HepG2 (cell line): ENCODE measurements around the gene CAMSAP2. TPM values are rescaled to one million over a fixed set of nuclear protein-coding genes. Genes with fewer than 3 reads are reported as not detected.

Experiments used
- ATF3 ChIP-seq: sonication (generic); formaldehyde crosslinking; IDR thresholded peaks from 2 replicates; pipeline ENCODE4 v1.4.0; 2020; ENCODE audit warnings: missing genetic modification reagents
- BRCA1 ChIP-seq: sonication (generic); formaldehyde crosslinking; IDR thresholded peaks from 2 replicates; pipeline ENCODE4 v1.4.0; 2020; ENCODE audit warnings: missing genetic modification reagents
- DDIT3 ChIP-seq: sonication (generic); formaldehyde crosslinking; IDR thresholded peaks from 2 replicates; pipeline ENCODE4 v1.4.0; 2020; ENCODE audit warnings: mild to moderate bottlenecking, missing genetic modification reagents
- FOXP4 ChIP-seq: sonication (generic); formaldehyde crosslinking; IDR thresholded peaks from 2 replicates; pipeline ENCODE4 v1.4.0; 2020; ENCODE audit warnings: missing genetic modification reagents
- HIVEP1 ChIP-seq: sonication (generic); formaldehyde crosslinking; IDR thresholded peaks from 2 replicates; pipeline ENCODE4 v1.4.0; 2020; ENCODE audit warnings: mild to moderate bottlenecking, missing genetic modification reagents
- HMG20B ChIP-seq: conservative IDR thresholded peaks from 2 replicates; pipeline ENCODE4 v1.6.1; 2016; ENCODE audit warnings: missing genetic modification reagents, missing compliant biosample characterization
- HNRNPK ChIP-seq: fragments of 200-400 bp; formaldehyde crosslinking; IDR thresholded peaks from 2 replicates; pipeline ENCODE4 v1.6.1; 2018; ENCODE audit warnings: low read length, low read depth, moderate library complexity, mild to moderate bottlenecking; ENCODE audit not compliant: poor library complexity, severe bottlenecking
- PCBP1 ChIP-seq: fragments of 200-400 bp; formaldehyde crosslinking; IDR thresholded peaks from 2 replicates; pipeline ENCODE4 v1.6.1; 2017; ENCODE audit warnings: mild to moderate bottlenecking, low read depth, low read length, borderline replicate concordance
- RORA ChIP-seq: sonication (generic); formaldehyde crosslinking; IDR thresholded peaks from 2 replicates; pipeline ENCODE4 v1.5.0; 2020; ENCODE audit warnings: mild to moderate bottlenecking, missing genetic modification reagents, moderate library complexity
- SIN3A ChIP-seq: IDR thresholded peaks from 2 replicates; pipeline ENCODE4 v1.6.1; 2011; ENCODE audit warnings: low read depth, mild to moderate bottlenecking, control low read depth, low read length, borderline replicate concordance
- SKIL ChIP-seq: sonication (generic); formaldehyde crosslinking; IDR thresholded peaks from 2 replicates; pipeline ENCODE4 v1.8.0; 2022; ENCODE audit warnings: missing genetic modification reagents, mild to moderate bottlenecking, moderate library complexity, borderline replicate concordance
- SRY ChIP-seq: sonication (generic); formaldehyde crosslinking; IDR thresholded peaks from 2 replicates; pipeline ENCODE4 v1.8.0; 2022; ENCODE audit warnings: mild to moderate bottlenecking, missing genetic modification reagents
- ZNF274 ChIP-seq: sonication (generic); formaldehyde crosslinking; IDR thresholded peaks from 2 replicates; pipeline ENCODE4 v1.5.1; 2020; ENCODE audit warnings: mild to moderate bottlenecking, missing genetic modification reagents
- ZNF281 ChIP-seq: sonication (generic); formaldehyde crosslinking; IDR thresholded peaks from 2 replicates; pipeline ENCODE4 v1.4.0; 2020; ENCODE audit warnings: missing genetic modification reagents, borderline replicate concordance
- ZNF460 ChIP-seq: sonication (generic); formaldehyde crosslinking; IDR thresholded peaks from 2 replicates; pipeline ENCODE4 v1.5.1; 2020; ENCODE audit warnings: missing genetic modification reagents, mild to moderate bottlenecking, borderline replicate concordance
- ZNF549 ChIP-seq: sonication (generic); formaldehyde crosslinking; IDR thresholded peaks from 2 replicates; pipeline ENCODE4 v1.5.0; 2020; ENCODE audit warnings: missing genetic modification reagents
- ZNF569 ChIP-seq: sonication (generic); formaldehyde crosslinking; IDR thresholded peaks from 2 replicates; pipeline ENCODE4 v1.5.0; 2020; ENCODE audit warnings: mild to moderate bottlenecking, missing genetic modification reagents, moderate library complexity, borderline replicate concordance
- ZNF577 ChIP-seq: sonication (generic); formaldehyde crosslinking; IDR thresholded peaks from 2 replicates; pipeline ENCODE4 v1.4.0; 2020; ENCODE audit warnings: mild to moderate bottlenecking, low read depth, missing genetic modification reagents, borderline replicate concordance
- ZNF639 ChIP-seq: conservative IDR thresholded peaks from 2 replicates; pipeline ENCODE4 v1.6.1; 2018; ENCODE audit warnings: missing genetic modification reagents
- ZNF7 ChIP-seq: IDR thresholded peaks from 2 replicates; pipeline ENCODE4 v1.6.1; 2016; ENCODE audit warnings: missing biosample characterization, missing genetic modification reagents
- ZZZ3 ChIP-seq: sonication (generic); formaldehyde crosslinking; IDR thresholded peaks from 2 replicates; pipeline ENCODE4 v1.4.0; 2020; ENCODE audit warnings: missing genetic modification reagents, mild to moderate bottlenecking, borderline replicate concordance
- polyA plus RNA-seq, 8 experiments: library from polyadenylated mRNA; depleted of rRNA in 3 of 8; stranded (reverse) in 7 of 8; unstranded in 1 of 8; fragments of >200 nt; fragmentation: Illumina TruSeq in 4 of 8; extraction: Trizol in 4 of 8; gene quantifications; 2 replicates each; pipeline versions ENCODE4 v1.2.1 to v1.2.3, GENCODE V29; 2011 to 2016; ENCODE audit warnings: low read depth in 4 of 8, missing spikeins in 1 of 8, mixed read lengths in 1 of 8; ENCODE audit not compliant: insufficient read depth in 1 of 8
- total RNA-seq, 5 experiments: library from RNA; depleted of rRNA; stranded (reverse); fragments of >200 nt; fragmentation: Illumina TruSeq; extraction: Trizol; gene quantifications; 2 replicates each; pipeline ENCODE4 v1.2.3, GENCODE V29; 2016; ENCODE audit warnings: low read depth in 1 of 5

Gene CAMSAP2
- total and polyA plus RNA-seq, 2 of the 13 experiments (the other 11 are each of a cell fraction or from before 2014, with no cell fraction given): 3.4 to 8.2 TPM

- TF ChIP-seq SKIL: peak; percentile 39; the same call in 1 of the 2 replicates
- no peak for TF ChIP-seq HNRNPK
- peak; percentile 99 for TF ChIP-seq ZNF281
- TF ChIP-seq ZZZ3 (CRISPR knock-in tag): no peak
- TF ChIP-seq PCBP1: 0 out of 2 replicates have a peak, but pooled peaks have one; percentile 6
- TF ChIP-seq RORA (CRISPR knock-in tag): no peak
- TF ChIP-seq SRY: no peak
- no peak for TF ChIP-seq ZNF460 (CRISPR knock-in tag)
- TF ChIP-seq ZNF7 (CRISPR knock-in tag): peak; percentile 54; the same call in 1 of the 2 replicates
- TF ChIP-seq SIN3A: no peak
- TF ChIP-seq ZNF549 (CRISPR knock-in tag): no peak
- TF ChIP-seq ZNF569 (CRISPR knock-in tag): no peak
- no peak for TF ChIP-seq BRCA1 (CRISPR knock-in tag)
- 0 out of 2 replicates have a peak, but pooled peaks have one; percentile 14 for TF ChIP-seq ZNF639 (CRISPR knock-in tag)
- no peak for TF ChIP-seq HIVEP1
- TF ChIP-seq DDIT3: no peak
- TF ChIP-seq ZNF274 (CRISPR knock-in tag): peak; percentile 10; the same call in 1 of the 2 replicates
- TF ChIP-seq HMG20B (CRISPR knock-in tag): 0 out of 2 replicates have a peak, but pooled peaks have one; percentile 6
- peak; percentile 49; the same call in 1 of the 2 replicates for TF ChIP-seq FOXP4
- TF ChIP-seq ZNF577 (CRISPR knock-in tag): no peak
- TF ChIP-seq ATF3 (CRISPR knock-in tag): no peak
These were observed 153.1 kb downstream of the CAMSAP2 start (continued) for GRCh38 chr1:200891774-200892157.
